Testis (tissue), 3 donors: ENCODE data around the gene TMEM138. TPM values are rescaled to one million over a fixed set of nuclear protein-coding genes. Genes with fewer than 3 reads are reported as not detected.

Experiments
- DNase-seq: peaks from one replicate; pipeline ENCODE4 v3.0.0-alpha.2; 2019
- H3K27ac ChIP-seq, 2 donors: fragments of 200-600 bp; sonication (generic); one replicate each; pipeline ENCODE4 v1.5.1; 2019
- H3K27me3 ChIP-seq: fragments of 200-600 bp; sonication (generic); one replicate; pipeline ENCODE4 v1.5.1; 2019
- H3K36me3 ChIP-seq: fragments of 200-600 bp; sonication (generic); one replicate; pipeline ENCODE4 v1.5.1; 2017; ENCODE audit warnings: low read depth; ENCODE audit errors: missing control alignments
- H3K4me1 ChIP-seq: fragments of 200-600 bp; sonication (generic); one replicate; pipeline ENCODE4 v1.5.1; 2019
- H3K4me3 ChIP-seq, 2 donors: fragments of 200-600 bp; sonication (generic); one replicate each; pipeline ENCODE4 v1.5.1; 2017 to 2019
- H3K9me3 ChIP-seq: fragments of 200-600 bp; sonication (generic); one replicate; pipeline ENCODE4 v1.5.1; 2017
- CTCF ChIP-seq, 3 experiments: fragments of 450-650 bp in 2 of 3; fragments of 200-600 bp in 1 of 3; sonication (generic) in 1 of 3; IDR thresholded peaks; one replicate each; pipeline ENCODE4 v1.5.1; 2016 to 2019; ENCODE audit warnings: antibody characterized with exemption in 3 of 3, mild to moderate bottlenecking in 2 of 3, moderate library complexity in 1 of 3
- POLR2A ChIP-seq: fragments of 450-650 bp; IDR thresholded peaks from one replicate; pipeline ENCODE4 v1.6.1; 2017; ENCODE audit warnings: antibody characterized with exemption, mild to moderate bottlenecking, moderate library complexity
- WGBS, 2 donors: methylation state at CpG; one replicate each; pipeline ENCODE4 v1.1.5; 2018; 5-methylcytosine and 5-hydroxymethylcytosine counted together
- intact Hi-C: fragments of 100-400 bp; cut with DNase I; formaldehyde crosslinking; loops from one replicate; pipeline ENCODE4 v1.15.1; 2023; ENCODE audit warnings: low total_unique reads
- polyA plus RNA-seq: library from polyadenylated mRNA; stranded (reverse); fragments of 350-450 nt; fragmentation: Illumina TruSeq; extraction: RNeasy Lipid Tissue Mini Kit (QIAGEN cat#74804); gene quantifications from one replicate; pipeline ENCODE4 v1.2.3, GENCODE V29; 2014; ENCODE audit warnings: low read depth, low replicate concordance; ENCODE audit not compliant: insufficient read depth
- total RNA-seq, 2 donors: library from RNA; depleted of rRNA; stranded (reverse); fragments of >200 nt; gene quantifications; one replicate each; pipeline ENCODE4 v1.2.3, GENCODE V29; 2016

Gene TMEM138
- total and polyA plus RNA-seq, 3 donors from 2014 or later: 41.8 to 61.8 (median 42.1) TPM

- H3K4me3 ChIP-seq: peak within 1 kb of the TSS; percentile 85 to 91
- no peaks in the 10 kb centered on the region for H3K9me3 ChIP-seq
- no peaks in the 10 kb centered on the region for H3K27me3 ChIP-seq
- H3K4me1 ChIP-seq: peaks cover 56% of the 10 kb centered on the region
- intact Hi-C loops: loop anchor here (10.0 kb wide), 1 partner anchor 102 kb away; the partner anchor contains the start of gene SDHAF2
- H3K36me3 ChIP-seq: no peaks in the 10 kb centered on the region
- peak; percentile 97 for DNase-seq
- TF ChIP-seq POLR2A (peak; percentile 57), CTCF (IDR thresholded peaks at IDR 0.05) (peak in 1 of 3 experiments; percentile 2)
- H3K27ac ChIP-seq: peak within 1 kb of the TSS; percentile 82 to 95
- WGBS, 2 donors: 0% methylated on average over 3 to 81 of the region's 81 CpGs
These were observed 29.2 kb upstream of the TMEM138 start, which contains the start of the genes DDB1 and TKFC for GRCh38 chr11:61332797-61333549. DDB1 (minus strand) TSS chr11:61333105; CDS start chr11:61332968, 137 bp downstream. TKFC (plus strand) TSS chr11:61333228; CDS start chr11:61334729, 1,501 bp downstream.

GRCh38 chr11:61333550-61334433 lies 28.4 kb upstream of the TMEM138 start:
- no peaks in the 10 kb centered on the region for H3K27me3 ChIP-seq
- 18% methylated on average over 19 of the region's 19 CpGs for WGBS, 2 donors
- TF ChIP-seq CTCF (IDR thresholded peaks at IDR 0.05) (no peak), POLR2A (no peak)
- no peak for DNase-seq
- intact Hi-C loops: loop anchor here (10.0 kb wide), 1 partner anchor 101 kb away; the partner anchor contains the start of gene SDHAF2
- peaks cover 56% of the 10 kb centered on the region for H3K4me1 ChIP-seq
- no peaks in the 10 kb centered on the region for H3K36me3 ChIP-seq
- H3K4me3 ChIP-seq: peak overlapping the region; percentile 85 to 91
- no peaks in the 10 kb centered on the region for H3K9me3 ChIP-seq
- peak overlapping the region; percentile 82 to 95 for H3K27ac ChIP-seq

- DNase-seq: peak; percentile 90
- no peaks in the 10 kb centered on the region for H3K9me3 ChIP-seq
- H3K27ac ChIP-seq: peak overlapping the region; percentile 82 to 95
- H3K36me3 ChIP-seq: no peaks in the 10 kb centered on the region
- TF ChIP-seq CTCF (IDR thresholded peaks at IDR 0.05) (no peak), POLR2A (no peak)
- WGBS, 2 donors: 37 to 50% methylated on average over 15 to 16 of the region's 16 CpGs
- H3K4me1 ChIP-seq: peaks cover 49% of the 10 kb centered on the region
- no peak overlapping the region for H3K4me3 ChIP-seq
- intact Hi-C loops: loop anchor here (5.0 to 10.0 kb wide), 2 partner anchors 53 to 100 kb away; partner anchors contain the start of gene SDHAF2
- no peaks in the 10 kb centered on the region for H3K27me3 ChIP-seq
These were observed 27.5 kb upstream of the TMEM138 start for GRCh38 chr11:61334434-61335354.

DNA sequence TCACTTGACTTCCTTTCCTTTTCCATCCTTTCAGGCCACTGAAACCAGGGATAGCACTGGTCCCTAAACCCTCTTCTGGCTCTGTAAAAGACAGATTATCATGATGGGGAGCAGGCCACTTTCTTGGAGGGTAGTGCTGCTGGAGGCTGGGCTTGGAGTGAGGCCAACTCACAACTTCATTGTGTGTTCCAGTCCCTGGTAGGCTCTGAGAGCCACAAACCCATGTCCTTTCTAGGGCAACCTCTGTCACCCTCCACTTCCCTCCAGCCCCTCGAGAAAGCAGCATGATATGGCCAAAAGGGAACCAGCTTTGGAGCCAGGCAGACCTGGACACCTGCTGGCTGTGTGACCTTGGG lies 26.8 kb upstream of the TMEM138 start:
- H3K9me3 ChIP-seq: no peaks in the 10 kb centered on the region
- no peaks in the 10 kb centered on the region for H3K36me3 ChIP-seq
- WGBS, 2 donors: 42 to 71% methylated on average over 1 of the region's 1 CpG
- H3K4me3 ChIP-seq: no peak overlapping the region
- peak overlapping the region; percentile 82 to 95 for H3K27ac ChIP-seq
- peaks cover 49% of the 10 kb centered on the region for H3K4me1 ChIP-seq
- intact Hi-C loops: loop anchor here (5.0 to 10.0 kb wide), 2 partner anchors 52 to 99 kb away; partner anchors contain the start of gene SDHAF2
- no peaks in the 10 kb centered on the region for H3K27me3 ChIP-seq
- DNase-seq: peak; percentile 49
- no peak for TF ChIP-seq POLR2A
- TF ChIP-seq CTCF (IDR thresholded peaks at IDR 0.05): no peak
